LNCaP clone FGC (cell line): ENCODE measurements around the gene GALP.
"Not testable (repeated sequence)": the region's sequence is repeated elsewhere in the genome, so short reads cannot be mapped to it uniquely, and the experiment has no call there.

Experiments used
- DNase-seq: peaks from one replicate; pipeline ENCODE4 v3.0.0-alpha.2; 2011; ENCODE audit warnings: low read depth
- H3K4me3 ChIP-seq: 2 replicates; pipeline ENCODE4 v1.5.1; 2011; ENCODE audit warnings: mild to moderate bottlenecking, low read depth, low read length, control low read depth
- CTCF ChIP-seq: IDR thresholded peaks from 2 replicates; pipeline ENCODE4 v1.5.1; 2012; ENCODE audit warnings: mild to moderate bottlenecking; ENCODE audit not compliant: control insufficient read depth, insufficient read depth; ENCODE audit errors: extremely low read depth

The GALP gene

GRCh38 chr19:56163097-56163496 lies 12.7 kb upstream of the GALP start:
- no peak overlapping the region for H3K4me3 ChIP-seq
- DNase-seq, result no peak
- no peak for TF ChIP-seq CTCF

- H3K4me3 ChIP-seq, result no peak overlapping the region
- DNase-seq, result no peak
Observed at GRCh38 chr19:56167064-56167578, 8.7 kb upstream of the GALP start.

GRCh38 chr19:56170261-56170660 lies 5.5 kb upstream of the GALP start:
- no peak overlapping the region for H3K4me3 ChIP-seq
- TF ChIP-seq CTCF, result no peak
- DNase-seq, result no peak

More at GRCh38 chr19:56167064-56167578, 8.7 kb upstream of the GALP start:
- no peak for TF ChIP-seq CTCF

GRCh38 chr19:56174086-56174485 lies 1.7 kb upstream of the GALP start:
- H3K4me3 ChIP-seq, result no peak overlapping the region
- TF ChIP-seq CTCF, result no peak
- DNase-seq, result no peak

- TF ChIP-seq CTCF, result no peak
- no peak overlapping the region for H3K4me3 ChIP-seq
- no peak for DNase-seq
Observed at GRCh38 chr19:56174550-56174949, 1.3 kb upstream of the GALP start.

- H3K4me3 ChIP-seq, DNase-seq: not testable (repeated sequence)
Observed at GRCh38 chr19:56176310-56176709, 502 bp downstream of the GALP start.

- no peak for TF ChIP-seq CTCF
- DNase-seq, result no peak
- H3K4me3 ChIP-seq, result no peak overlapping the region
Observed at GRCh38 chr19:56176881-56177280, 1.1 kb downstream of the GALP start.
